C4-2B (cell line): ENCODE measurements around the gene QKI.

Experiments
- ZFX ChIP-seq: fragments of 450-650 bp; IDR thresholded peaks from 2 replicates; pipeline ENCODE4 v1.6.1; 2017
- TF ChIP-seq, protein P1 (sequence below): fragments of 450-650 bp; conservative IDR thresholded peaks from 2 replicates; pipeline ENCODE4 v1.5.1; 2017; ENCODE audit warnings: mild to moderate bottlenecking

DNA sequence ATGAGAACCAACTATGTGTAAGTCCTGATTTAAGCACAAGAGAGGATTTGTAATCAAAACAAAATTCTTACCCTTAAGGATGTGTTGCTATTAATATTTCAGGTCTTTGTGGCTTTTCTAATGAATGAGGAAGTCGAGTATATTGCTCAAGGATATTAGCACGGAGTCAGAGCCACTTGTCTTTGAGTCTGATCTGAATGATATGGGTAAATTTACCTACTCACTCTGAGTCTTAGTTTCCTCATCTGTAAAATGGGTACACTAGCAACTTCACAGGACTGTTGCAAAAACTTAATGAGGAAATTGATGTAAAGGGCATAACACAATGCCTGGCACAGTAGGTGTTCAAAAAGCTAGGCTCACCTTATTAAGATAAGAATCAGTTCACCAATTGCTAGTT, 30.0 kb upstream of the QKI start:
- TF ChIP-seq, protein P1, sequence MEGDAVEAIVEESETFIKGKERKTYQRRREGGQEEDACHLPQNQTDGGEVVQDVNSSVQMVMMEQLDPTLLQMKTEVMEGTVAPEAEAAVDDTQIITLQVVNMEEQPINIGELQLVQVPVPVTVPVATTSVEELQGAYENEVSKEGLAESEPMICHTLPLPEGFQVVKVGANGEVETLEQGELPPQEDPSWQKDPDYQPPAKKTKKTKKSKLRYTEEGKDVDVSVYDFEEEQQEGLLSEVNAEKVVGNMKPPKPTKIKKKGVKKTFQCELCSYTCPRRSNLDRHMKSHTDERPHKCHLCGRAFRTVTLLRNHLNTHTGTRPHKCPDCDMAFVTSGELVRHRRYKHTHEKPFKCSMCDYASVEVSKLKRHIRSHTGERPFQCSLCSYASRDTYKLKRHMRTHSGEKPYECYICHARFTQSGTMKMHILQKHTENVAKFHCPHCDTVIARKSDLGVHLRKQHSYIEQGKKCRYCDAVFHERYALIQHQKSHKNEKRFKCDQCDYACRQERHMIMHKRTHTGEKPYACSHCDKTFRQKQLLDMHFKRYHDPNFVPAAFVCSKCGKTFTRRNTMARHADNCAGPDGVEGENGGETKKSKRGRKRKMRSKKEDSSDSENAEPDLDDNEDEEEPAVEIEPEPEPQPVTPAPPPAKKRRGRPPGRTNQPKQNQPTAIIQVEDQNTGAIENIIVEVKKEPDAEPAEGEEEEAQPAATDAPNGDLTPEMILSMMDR: no peak
- no peak for TF ChIP-seq ZFX
